Panc1 (cell line): ENCODE measurements around the gene NEUROG1.
"Not testable (repeated sequence)": the region's sequence is repeated elsewhere in the genome, so short reads cannot be mapped to it uniquely, and the experiment has no call there.

Experiments
- CTCF ChIP-seq: fragments of 450-650 bp; IDR thresholded peaks from 2 replicates; pipeline ENCODE4 v1.5.1; 2017; ENCODE audit warnings: mild to moderate bottlenecking
- POLR2AphosphoS5 ChIP-seq: IDR thresholded peaks from 2 replicates; pipeline ENCODE4 v1.6.1; 2012; ENCODE audit warnings: mild to moderate bottlenecking, low read depth, low read length, moderate library complexity

GRCh38 chr5:135495531-135495930, 40.2 kb downstream of the NEUROG1 start:
- TF ChIP-seq CTCF, POLR2AphosphoS5: not testable (repeated sequence)
